GM11168 (cell line): ENCODE measurements around the gene SCFD2.
"Not testable (repeated sequence)": the region's sequence is repeated elsewhere in the genome, so short reads cannot be mapped to it uniquely, and the experiment has no call there.

Source experiments
- in situ Hi-C: fragments of 300-500 bp; cut with MboI; formaldehyde crosslinking; loops from one replicate; pipeline ENCODE4 v1.12.0; 2022; ENCODE audit warnings: low sequenced_read_pairs; ENCODE audit not compliant: unreplicated experiment

Gene SCFD2

DNA sequence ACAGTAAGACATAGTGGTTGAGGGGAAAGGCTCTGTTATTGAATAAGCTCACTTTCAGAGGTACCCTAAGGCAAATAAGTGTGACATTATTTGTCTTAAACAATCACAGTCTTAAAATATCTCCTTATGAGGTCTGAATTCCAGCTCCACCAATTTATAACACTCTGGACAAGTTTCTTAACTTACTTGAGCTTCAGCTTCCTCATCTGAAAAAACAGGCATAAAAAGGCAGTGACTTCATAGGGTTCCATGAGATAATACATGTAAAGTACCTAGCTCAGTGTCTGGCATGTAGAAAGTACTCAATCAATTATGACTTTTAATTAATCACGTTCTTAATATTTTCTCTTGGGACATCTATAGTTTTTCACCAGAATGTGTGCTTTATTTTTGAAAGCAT lies 301.3 kb downstream of the SCFD2 start:
- in situ Hi-C loops, result loop anchor here (10.0 kb wide), 1 partner anchor 690 kb away; no protein-coding TSS in a partner anchor

DNA sequence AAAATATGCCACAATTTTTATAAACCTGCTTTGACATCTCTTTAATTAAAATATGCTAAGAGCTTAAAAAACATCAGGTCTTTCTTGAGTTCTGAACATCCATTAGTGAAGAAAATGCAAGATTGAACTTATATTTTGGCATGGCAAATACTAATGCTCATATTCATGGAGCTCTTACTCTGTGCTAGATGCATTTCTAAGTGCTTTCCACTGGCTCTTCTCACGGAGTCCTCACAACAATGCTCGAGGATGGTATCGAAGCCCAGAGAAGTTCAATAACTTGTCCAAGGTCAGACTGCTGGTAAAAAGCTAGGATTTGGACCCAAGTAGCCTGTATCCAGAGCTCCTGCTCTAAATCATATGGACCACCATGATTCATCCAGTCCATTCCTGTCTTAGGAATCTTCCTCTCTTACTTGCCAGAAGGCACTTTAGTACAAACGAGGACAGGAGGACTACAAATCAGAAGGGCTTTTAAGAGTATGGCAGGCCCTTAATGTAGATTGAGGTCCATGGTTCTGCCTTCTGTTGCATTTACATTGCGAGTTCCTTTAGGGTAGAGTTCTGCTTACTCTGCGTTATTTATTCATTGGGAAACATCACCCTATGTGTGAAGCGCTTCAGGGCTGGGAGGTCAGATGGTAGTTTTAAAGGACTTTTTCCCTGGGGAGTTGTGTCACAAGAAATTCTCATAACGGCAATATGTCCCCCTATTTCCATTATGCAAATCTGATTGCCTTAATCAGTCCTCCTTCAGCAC lies 304.6 kb downstream of the SCFD2 start:
- in situ Hi-C loops, result loop anchor here (10.0 kb wide), 1 partner anchor 686 kb away; no protein-coding TSS in a partner anchor

DNA sequence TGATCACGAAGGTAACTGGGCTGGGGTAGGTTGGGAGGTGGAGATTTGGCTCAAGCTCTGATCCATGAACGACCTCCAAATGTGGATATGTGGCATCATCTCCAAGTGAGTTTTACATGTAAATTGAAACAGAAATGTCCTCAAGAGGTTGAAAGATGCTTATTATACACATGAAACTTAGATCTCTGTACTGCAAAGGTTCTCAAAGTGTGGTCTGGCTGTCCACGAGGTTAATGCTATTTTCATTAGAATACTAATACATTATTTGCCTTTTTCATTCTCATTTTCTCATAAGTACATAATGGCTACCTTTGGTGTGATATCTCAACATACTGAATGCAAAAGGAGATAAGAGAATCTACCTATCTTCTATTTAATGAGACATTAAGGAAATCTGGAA lies 305.6 kb downstream of the SCFD2 start:
- in situ Hi-C loops, result loop anchor here (10.0 kb wide), 1 partner anchor 685 kb away; no protein-coding TSS in a partner anchor

DNA sequence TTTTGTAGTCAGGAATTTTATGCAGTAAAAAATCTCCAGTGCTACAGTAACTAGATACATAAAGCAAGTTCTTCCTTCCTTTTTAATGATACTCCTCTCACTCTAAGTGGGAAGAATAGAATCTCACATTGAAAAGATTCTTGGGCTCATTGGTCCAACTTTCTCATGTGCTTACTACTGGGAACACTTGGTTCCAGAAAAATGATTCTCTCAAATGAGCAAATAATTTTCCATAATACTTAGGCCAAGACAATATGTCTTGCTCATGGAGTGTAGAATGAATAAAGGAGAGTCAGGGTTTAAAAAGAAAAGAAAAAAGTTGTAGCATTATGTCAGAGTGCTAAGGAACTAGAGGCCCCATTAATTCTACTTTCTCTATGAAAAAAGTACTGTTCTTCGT lies 306.0 kb downstream of the SCFD2 start:
- in situ Hi-C loops, result loop anchor here (10.0 kb wide), 1 partner anchor 685 kb away; no protein-coding TSS in a partner anchor

DNA sequence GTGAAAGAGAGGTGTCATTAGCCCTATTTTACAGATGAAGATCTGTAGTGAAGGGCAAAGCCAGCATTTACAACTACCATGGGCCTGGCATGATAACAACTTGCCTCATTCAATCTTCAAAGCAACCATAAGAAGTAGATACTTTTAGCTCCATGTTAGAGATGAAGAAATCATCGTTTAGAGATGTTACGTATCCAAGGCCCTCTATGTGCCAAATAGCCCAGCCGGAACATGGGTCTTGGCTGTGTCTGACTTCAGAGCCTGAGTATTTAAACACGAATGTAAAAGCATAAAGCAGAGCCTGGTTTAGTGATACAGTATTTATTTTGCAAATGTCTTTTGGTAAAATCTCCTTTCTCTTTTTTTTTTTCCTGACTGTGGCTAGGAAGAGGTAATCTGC lies 306.6 kb downstream of the SCFD2 start:
- in situ Hi-C loops, result no loop called here

DNA sequence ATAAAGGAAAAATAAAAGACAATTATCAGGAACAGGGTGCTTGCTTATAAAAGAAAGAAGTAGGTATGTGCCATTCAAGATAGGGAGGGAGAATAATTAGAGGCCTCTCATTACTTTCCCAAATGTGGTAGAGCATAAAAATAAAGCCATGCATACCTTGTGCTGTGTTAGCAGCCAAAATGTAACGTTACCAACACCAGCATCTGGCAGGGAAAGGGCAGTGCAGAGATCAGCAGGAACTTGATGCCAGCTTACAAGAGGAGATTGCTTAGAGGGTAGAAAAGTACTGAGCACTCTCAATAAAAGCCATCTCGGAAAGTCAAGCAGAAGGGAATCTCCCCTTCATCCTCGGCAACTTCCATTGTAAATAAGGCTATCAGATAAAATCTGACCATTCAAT lies 308.2 kb downstream of the SCFD2 start:
- in situ Hi-C loops, result no loop called here

DNA sequence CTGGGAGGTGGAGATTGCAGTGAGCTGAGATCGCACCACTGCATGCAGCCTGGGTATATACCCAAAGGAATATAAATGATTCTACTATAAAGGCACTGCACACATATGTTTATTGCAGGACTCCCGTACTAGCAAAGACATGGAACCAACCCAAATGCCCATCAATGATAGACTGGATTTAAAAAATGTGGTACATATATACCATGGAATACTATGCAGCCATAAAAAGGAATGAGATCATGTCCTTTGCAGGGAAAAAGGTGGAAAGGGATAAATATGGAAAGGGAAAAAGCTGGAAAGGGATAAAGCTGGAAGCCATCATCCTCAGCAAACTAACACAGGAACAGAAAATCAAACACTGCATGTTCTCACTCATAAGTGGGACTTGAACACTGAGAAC lies 308.8 kb downstream of the SCFD2 start:
- in situ Hi-C loops, result not testable (repeated sequence)

DNA sequence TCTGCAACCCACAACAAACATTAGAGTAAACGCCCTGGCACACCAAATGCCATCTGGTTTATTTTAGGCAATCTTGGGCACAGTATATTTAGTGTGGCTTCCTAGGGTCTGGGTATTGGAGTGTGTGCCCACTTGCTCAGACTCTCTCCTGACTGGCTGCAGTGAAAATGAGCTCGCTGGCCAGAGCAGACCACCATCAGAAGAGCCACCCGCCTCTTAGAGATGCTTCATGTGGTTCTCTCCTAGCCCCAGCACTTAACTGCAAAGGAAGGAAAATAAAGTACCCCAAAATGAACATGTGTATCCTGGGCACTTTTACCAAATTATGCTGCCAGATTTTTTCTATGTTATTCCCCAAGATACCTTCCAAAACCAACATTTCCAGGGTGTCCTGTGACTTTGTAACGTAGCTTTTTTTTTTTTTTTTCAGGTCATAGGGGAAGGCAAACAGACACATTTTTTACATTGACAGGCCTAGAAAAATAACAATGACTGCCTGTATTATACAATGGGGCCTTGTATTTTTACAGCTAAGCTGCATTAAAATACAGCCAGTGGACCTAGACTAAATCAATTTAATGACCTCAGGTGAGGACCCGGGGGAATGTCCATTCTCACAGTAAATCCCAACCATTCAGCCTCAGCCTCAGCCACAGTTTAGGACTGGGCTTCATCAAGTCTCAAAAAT lies 310.0 kb downstream of the SCFD2 start:
- in situ Hi-C loops, result no loop called here

DNA sequence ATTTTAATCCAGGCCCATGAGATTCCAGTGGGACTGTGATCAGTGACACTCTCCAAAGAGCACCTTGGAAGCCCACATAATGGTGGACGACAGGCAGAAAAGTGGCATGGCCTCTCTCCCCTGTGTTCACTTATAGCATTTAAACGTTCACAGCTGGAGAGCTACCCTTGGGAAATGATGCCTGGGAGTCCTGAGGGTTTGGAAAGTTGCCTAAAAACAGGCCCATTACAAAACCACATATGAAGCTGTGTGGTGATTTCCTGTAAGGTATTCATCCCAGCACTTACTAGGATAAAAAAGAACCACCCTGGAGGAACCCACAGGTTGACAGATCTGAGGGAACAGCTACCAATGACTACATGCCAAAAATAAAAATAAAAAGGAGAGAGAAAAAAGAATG lies 310.6 kb downstream of the SCFD2 start:
- in situ Hi-C loops, result no loop called here

DNA sequence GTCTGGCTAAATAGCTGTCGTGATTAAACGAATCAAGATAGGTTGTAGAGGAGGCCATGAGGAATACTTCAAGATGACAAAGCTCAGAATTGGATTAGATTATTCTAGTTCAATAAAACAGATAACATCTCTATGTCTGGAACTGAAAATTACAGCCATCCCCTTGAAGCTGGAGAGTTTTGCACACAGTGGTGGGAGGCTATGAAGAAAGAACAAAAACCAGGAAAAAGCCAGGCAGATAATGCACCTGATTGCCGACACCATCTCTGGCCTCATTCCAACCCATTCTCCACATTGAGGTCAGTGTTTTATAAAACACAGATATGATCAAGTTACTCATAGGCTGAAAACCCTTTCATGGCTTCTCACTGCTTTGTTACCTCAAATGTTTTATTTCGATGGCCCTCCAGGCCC lies 315.5 kb downstream of the SCFD2 start:
- in situ Hi-C loops, result no loop called here

DNA sequence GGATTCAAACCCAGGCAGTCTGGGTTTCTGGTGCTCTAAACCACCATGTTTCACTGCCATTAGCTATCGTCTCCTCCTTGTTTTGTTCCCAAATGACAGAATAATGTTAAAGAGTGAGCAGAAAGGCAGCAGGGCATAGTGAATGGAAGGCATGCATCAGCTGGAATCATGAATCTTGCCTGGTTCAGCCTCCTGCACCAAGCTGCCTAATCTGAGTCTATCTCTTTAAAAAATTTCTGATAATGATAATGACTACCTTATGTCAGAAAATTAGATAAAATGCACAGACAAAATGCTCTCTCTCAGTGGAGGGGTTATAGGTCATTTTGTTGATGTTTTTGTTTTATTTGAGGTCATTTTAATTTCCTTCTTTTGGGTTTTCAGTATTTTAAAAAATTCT lies 316.3 kb downstream of the SCFD2 start:
- in situ Hi-C loops, result no loop called here

DNA sequence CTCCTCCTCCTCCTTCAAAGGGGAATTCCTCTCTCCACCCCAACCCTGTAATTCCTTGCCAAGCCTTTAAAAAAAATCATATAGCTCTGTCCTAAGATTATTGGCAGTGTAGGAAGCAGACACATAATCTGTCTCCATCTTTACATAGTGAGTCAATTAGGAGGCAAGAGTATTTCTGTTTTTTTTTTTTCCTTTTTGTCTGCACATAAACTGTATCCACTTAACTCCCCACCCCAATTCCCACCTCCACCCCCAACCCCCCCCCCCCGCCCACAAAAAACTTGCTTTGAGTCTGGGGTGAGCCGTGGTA lies 321.3 kb downstream of the SCFD2 start:
- in situ Hi-C loops, result no loop called here

DNA sequence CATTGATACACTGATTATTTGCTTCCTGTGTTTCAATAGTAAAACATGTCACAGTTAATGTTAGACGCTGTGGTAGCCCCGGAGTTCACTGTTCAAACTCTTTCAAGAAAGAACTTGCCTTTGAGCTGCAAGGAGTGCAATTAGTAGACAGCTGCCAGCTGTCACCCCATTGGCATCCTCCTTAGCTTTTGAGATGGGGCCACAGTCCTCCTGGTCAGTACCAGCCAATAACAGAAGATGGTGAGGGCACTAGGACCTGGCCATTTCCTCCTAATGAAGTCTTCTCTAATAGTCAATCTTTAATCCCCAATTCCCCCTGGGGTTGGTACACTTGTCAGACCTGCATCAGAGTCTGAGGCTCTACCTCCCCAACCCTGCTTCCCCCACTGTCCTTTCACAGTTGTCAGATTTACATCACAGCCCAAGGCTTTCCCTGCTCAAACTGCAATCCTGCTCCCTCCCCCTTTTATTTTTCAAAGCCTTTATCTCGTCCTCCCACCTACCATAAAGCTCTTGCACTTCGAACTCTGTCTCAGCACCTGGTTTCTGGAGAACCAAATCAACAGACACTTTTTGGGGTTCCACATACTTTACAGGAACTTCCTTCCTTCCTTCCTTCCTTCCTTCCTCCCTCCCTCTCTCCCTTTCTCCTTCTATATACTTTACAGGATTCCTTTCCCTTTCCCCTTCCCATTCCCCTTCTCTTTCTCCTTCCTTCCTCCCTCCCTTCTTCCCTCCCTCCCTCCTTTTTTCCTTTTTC lies 321.8 kb downstream of the SCFD2 start:
- in situ Hi-C loops, result no loop called here

DNA sequence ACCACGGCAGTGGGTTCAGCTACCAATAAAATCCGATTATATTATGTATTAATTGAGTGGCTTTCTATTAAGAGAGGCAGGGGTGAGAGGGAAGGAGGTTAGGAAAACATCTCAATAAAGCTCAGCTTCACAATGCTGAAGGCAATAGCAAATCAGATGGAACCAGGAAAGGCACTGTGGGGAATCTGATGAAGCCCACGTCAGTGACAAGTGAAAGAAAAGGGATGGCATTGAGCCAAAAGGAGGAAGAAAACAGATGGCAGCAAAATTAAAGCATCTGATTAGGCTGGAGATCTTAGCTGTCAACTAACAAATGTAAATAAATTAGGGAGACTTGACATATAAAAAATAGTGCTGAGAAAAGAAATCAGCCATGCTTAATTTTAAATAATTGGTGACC lies 322.8 kb downstream of the SCFD2 start:
- in situ Hi-C loops, result no loop called here

DNA sequence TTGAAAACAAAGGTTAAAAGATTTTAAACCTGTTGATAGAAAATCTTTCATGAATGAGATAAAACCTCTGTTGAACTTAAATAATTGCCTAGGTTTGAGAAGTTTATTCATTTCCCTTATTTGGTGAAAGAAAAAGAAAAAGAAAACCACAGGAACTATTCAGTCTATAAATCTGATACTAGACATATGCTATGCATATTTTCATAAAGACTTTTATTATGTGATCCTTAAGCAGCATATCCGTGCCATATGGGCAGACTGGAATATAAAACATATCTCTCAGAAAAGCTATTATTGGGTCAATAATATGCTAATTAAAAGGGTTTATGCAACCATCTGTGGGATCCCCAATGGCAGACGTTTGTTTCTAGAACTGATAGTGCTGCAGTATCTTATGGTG lies 325.0 kb downstream of the SCFD2 start:
- in situ Hi-C loops, result no loop called here

DNA sequence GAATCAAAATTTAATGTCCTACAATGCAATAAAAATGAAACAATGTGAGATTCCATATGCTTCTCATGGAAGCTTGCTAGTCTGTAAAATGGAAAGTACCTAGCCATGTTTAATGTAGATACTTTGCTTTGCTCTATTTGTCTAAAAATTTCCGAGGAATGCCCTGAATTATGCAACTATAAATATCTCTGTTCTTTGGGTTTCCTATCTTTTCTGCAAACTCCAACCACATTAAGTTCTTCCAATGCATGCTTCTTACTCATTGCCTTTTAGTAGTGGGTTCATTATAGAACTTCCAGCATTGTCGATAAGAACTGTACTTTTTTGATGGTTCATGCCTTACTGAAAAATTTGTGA lies 325.4 kb downstream of the SCFD2 start:
- in situ Hi-C loops, result no loop called here

DNA sequence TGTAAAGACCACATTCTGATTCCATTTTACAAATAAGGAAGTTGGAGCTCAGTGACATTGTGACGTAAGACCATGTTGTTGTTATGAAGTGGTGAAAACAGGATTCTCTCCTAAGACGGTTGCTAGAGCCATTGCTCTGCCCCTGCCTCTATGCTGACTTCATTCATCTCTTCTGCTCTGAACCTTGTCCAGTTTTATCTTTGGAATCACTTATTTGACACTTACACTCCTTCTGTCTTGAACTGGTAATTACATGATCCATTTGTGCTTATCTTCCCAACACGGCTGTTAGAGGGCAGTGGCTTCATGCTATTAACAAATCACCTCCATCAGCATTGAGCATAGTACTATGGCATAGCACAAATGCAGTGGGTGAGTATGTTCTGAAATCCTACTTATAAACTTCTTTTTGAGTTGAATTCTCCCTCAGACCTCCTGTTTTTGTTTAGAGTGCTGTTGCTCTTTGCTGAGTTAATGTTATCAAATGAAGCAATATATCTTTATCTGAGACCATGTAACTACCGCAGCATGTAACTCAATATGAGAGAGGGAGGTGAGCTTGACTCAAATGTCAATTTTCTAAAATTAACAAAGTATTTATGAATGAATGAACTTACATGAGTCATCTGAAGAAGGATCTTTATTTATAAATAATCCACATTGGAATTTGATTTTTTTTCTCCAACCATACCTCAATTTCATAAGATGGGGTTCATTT lies 326.0 kb downstream of the SCFD2 start:
- in situ Hi-C loops, result no loop called here

DNA sequence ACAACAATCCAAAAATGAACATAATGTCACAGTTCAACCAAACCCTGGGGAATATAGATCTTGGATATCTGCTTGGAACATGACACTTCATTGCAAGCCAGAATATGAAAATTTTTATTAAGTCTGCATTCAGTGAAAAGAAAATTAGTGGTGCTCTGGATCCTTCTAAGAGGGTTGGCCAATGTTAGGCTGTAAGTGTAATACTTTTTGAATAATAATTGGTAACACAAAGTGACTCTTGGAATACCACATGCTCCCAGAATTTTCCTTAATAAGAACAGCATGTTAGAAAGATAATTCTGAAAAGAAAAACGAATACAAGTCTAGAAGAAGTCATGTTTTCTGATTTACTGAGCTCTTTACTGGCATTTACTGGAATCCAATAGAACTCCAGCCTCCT lies 328.0 kb downstream of the SCFD2 start:
- in situ Hi-C loops, result no loop called here

DNA sequence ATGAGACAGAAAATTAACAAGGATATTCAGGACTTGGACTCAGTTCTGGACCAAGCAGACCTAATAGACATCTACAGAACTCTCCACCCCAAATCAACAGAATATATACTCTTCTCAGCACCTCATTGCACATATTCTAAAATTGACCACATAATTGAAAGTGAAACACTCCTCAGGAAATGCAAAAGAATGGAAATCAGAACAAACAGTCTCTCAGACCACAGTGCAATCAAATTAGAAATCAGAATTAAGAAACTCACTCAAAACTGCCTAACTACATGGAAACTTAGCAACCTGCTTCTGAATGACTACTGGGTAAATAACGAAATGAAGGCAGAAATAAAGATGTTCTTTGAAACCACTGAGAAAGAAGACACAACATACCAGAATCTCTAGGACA lies 333.0 kb downstream of the SCFD2 start:
- in situ Hi-C loops, result not testable (repeated sequence)

DNA sequence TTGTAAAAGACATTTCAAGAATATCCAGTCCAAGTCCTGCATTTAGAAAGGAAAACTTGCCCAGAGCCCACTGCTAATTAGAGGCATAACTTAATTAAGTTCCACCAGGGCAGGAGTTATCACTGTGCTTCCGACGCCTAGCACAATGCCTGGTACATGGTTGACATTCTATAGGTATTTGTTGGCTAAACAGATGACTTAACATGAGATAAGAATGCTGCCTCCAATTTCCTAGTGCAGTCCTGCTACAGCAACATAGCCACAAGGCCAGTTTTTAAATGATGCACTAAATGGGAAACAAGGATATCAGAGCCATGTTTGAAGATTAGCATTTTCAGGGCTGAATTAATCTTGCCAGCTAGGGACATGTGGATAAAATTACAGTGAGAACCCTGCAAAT lies 339.6 kb downstream of the SCFD2 start:
- in situ Hi-C loops, result no loop called here
